ENCODE data around the gene FABP6. TPM values are rescaled to one million over a fixed set of nuclear protein-coding genes. Genes with fewer than 3 reads are reported as not detected.
A peak's percentile ranks its signal among the peaks of the same experiment; 100 is the strongest.

FABP6 gene
- total RNA-seq, 1 experiment from 2014 or later, result 5.7 TPM

- no peaks in the 10 kb centered on the region for H3K9me3 ChIP-seq (ENCODE audit: insufficient read depth, low read depth)
- H3K4me1 ChIP-seq (replicated peaks; ENCODE audit: insufficient read depth), result peaks cover 18% of the 10 kb centered on the region
- no peaks in the 10 kb centered on the region for H3K9me2 ChIP-seq (ENCODE audit: insufficient read depth)
- intact Hi-C loops (cut with micrococcal nuclease; ENCODE audit: unreplicated experiment), result no loop called here
- no peak overlapping the region for H3K4me2 ChIP-seq
- H3K27ac ChIP-seq, result no peak overlapping the region
- TF ChIP-seq EZH2 (IDR thresholded peaks at IDR 0.05; ENCODE audit: low read depth) (no peak), CTCF (conservative IDR thresholded peaks at IDR 0.05) (no peak)
- H3K27me3 ChIP-seq (ENCODE audit: insufficient read depth, low read depth), result no peaks in the 10 kb centered on the region
- no TSS peak for BruUV-seq (replicated peaks)
- CTCF ChIA-PET, result no interaction called here
- no peak overlapping the region for H2AFZ ChIP-seq
- no peak for DNase-seq
- H4K20me1 ChIP-seq (ENCODE audit: insufficient read depth), result no peaks in the 10 kb centered on the region
- POLR2A ChIA-PET (ENCODE audit: unreplicated experiment), result interaction anchor here (0.7 kb wide), 1 partner anchor 84 kb away, joined by 3 read pairs; no protein-coding TSS in a partner anchor
- H3F3A ChIP-seq (ENCODE audit: insufficient read depth, low read depth), result peaks cover 13% of the 10 kb centered on the region; the same call in 1 of the 2 replicates
- no peaks in the 10 kb centered on the region for H3K36me3 ChIP-seq (ENCODE audit: low read depth)
- 0 out of 2 replicates have a peak, but pooled peaks cover 4% of the 10 kb centered on the region for H3K79me2 ChIP-seq (ENCODE audit: low read depth)
- no peak overlapping the region for H3K4me3 ChIP-seq
Measured at GRCh38 chr5:160259341-160259740, 30.0 kb downstream of the FABP6 start.

- H3K4me1 ChIP-seq (replicated peaks; ENCODE audit: insufficient read depth), result peaks cover 18% of the 10 kb centered on the region
- intact Hi-C loops (cut with micrococcal nuclease; ENCODE audit: unreplicated experiment), result loop anchor here (2.0 kb wide), 1 partner anchor 57 kb away; no protein-coding TSS in a partner anchor
- CTCF ChIA-PET, result interaction anchor here (1.3 to 1.6 kb wide), 2 partner anchors 15 to 17 kb away, joined by 4 to 7 read pairs; no protein-coding TSS in a partner anchor
- H4K20me1 ChIP-seq (ENCODE audit: insufficient read depth), result no peaks in the 10 kb centered on the region
- no peaks in the 10 kb centered on the region for H3K9me3 ChIP-seq (ENCODE audit: insufficient read depth, low read depth)
- no peak for TF ChIP-seq EZH2 (IDR thresholded peaks at IDR 0.05; ENCODE audit: low read depth)
- no peak for TF ChIP-seq CTCF (conservative IDR thresholded peaks at IDR 0.05)
- no peaks in the 10 kb centered on the region for H3K36me3 ChIP-seq (ENCODE audit: low read depth)
- H3K27me3 ChIP-seq (ENCODE audit: insufficient read depth, low read depth), result no peaks in the 10 kb centered on the region
- H3F3A ChIP-seq (ENCODE audit: insufficient read depth, low read depth), result peaks cover 13% of the 10 kb centered on the region; the same call in 1 of the 2 replicates
- POLR2A ChIA-PET (ENCODE audit: unreplicated experiment), result interaction anchor here (0.6 to 1.1 kb wide), 5 partner anchors 54 to 84 kb away, joined by 3 to 6 read pairs (median 4); no protein-coding TSS in a partner anchor
- peak overlapping the region; percentile 47 for H3K4me2 ChIP-seq
- 0 out of 2 replicates have a peak, but pooled peaks cover 4% of the 10 kb centered on the region for H3K79me2 ChIP-seq (ENCODE audit: low read depth)
- no peak overlapping the region for H2AFZ ChIP-seq
- DNase-seq, result peak in 1 of 2 experiments; percentile 35
- H3K27ac ChIP-seq, result peak overlapping the region; percentile 61
- no peak overlapping the region for H3K4me3 ChIP-seq
- BruUV-seq (replicated peaks), result no TSS peak
- no peaks in the 10 kb centered on the region for H3K9me2 ChIP-seq (ENCODE audit: insufficient read depth)
Measured at GRCh38 chr5:160260006-160260775, 30.9 kb downstream of the FABP6 start.

- H3K4me3 ChIP-seq, result no peak overlapping the region
- H2AFZ ChIP-seq, result no peak overlapping the region
- no peaks in the 10 kb centered on the region for H4K20me1 ChIP-seq (ENCODE audit: insufficient read depth)
- 0 out of 2 replicates have a peak, but pooled peaks cover 4% of the 10 kb centered on the region for H3K79me2 ChIP-seq (ENCODE audit: low read depth)
- peak overlapping the region; percentile 79 for H3K27ac ChIP-seq
- peaks cover 13% of the 10 kb centered on the region; the same call in 1 of the 2 replicates for H3F3A ChIP-seq (ENCODE audit: insufficient read depth, low read depth)
- H3K4me1 ChIP-seq (replicated peaks; ENCODE audit: insufficient read depth), result peaks cover 18% of the 10 kb centered on the region
- no peaks in the 10 kb centered on the region for H3K9me3 ChIP-seq (ENCODE audit: insufficient read depth, low read depth)
- intact Hi-C loops (cut with micrococcal nuclease; ENCODE audit: unreplicated experiment), result loop anchor here (1.0 to 2.0 kb wide), 4 partner anchors 28 to 142 kb away; partner anchors contain the start of gene PWWP2A
- no TSS peak for BruUV-seq (replicated peaks)
- H3K27me3 ChIP-seq (ENCODE audit: insufficient read depth, low read depth), result no peaks in the 10 kb centered on the region
- TF ChIP-seq CTCF (conservative IDR thresholded peaks at IDR 0.05), result no peak
- TF ChIP-seq EZH2 (IDR thresholded peaks at IDR 0.05; ENCODE audit: low read depth), result no peak
- CTCF ChIA-PET, result interaction anchor here (0.5 to 1.9 kb wide), 6 partner anchors 16 to 240 kb away, joined by 3 to 7 read pairs (median 4); no protein-coding TSS in a partner anchor
- POLR2A ChIA-PET (ENCODE audit: unreplicated experiment), result interaction anchor here (0.6 to 1.1 kb wide), 3 partner anchors 81 to 745 kb away, joined by 3 to 7 read pairs (median 4); no protein-coding TSS in a partner anchor
- peak overlapping the region; percentile 60 for H3K4me2 ChIP-seq
- no peaks in the 10 kb centered on the region for H3K36me3 ChIP-seq (ENCODE audit: low read depth)
- H3K9me2 ChIP-seq (ENCODE audit: insufficient read depth), result no peaks in the 10 kb centered on the region
- peak; percentile 84 to 99 for DNase-seq
Measured at GRCh38 chr5:160260881-160261815, 31.8 kb downstream of the FABP6 start.

Measured in PC-9 (cell line).